HEK293 (cell line): ENCODE measurements around the gene CHERP.

ENCODE experiments used
- YY1 ChIP-seq: fragments of 450-650 bp; formaldehyde crosslinking; IDR thresholded peaks from 2 replicates; pipeline ENCODE4 v1.5.1; 2018; ENCODE audit warnings: missing biosample characterization, missing genetic modification characterization
- TF ChIP-seq, protein P1 (sequence below): fragments of 450-650 bp; formaldehyde crosslinking; IDR thresholded peaks from 2 replicates; pipeline ENCODE4 v1.5.1; 2016; ENCODE audit warnings: missing biosample characterization, missing genetic modification characterization
- TF ChIP-seq, protein P2 (sequence below): fragments of 450-650 bp; formaldehyde crosslinking; IDR thresholded peaks from 2 replicates; pipeline ENCODE4 v1.5.1; 2016; ENCODE audit warnings: missing biosample characterization, missing genetic modification characterization, borderline replicate concordance
- TF ChIP-seq, protein P3 (sequence below): fragments of 450-650 bp; formaldehyde crosslinking; conservative IDR thresholded peaks from 2 replicates; pipeline ENCODE4 v1.5.1; 2016; ENCODE audit warnings: low read depth, missing biosample characterization, missing genetic modification characterization

DNA sequence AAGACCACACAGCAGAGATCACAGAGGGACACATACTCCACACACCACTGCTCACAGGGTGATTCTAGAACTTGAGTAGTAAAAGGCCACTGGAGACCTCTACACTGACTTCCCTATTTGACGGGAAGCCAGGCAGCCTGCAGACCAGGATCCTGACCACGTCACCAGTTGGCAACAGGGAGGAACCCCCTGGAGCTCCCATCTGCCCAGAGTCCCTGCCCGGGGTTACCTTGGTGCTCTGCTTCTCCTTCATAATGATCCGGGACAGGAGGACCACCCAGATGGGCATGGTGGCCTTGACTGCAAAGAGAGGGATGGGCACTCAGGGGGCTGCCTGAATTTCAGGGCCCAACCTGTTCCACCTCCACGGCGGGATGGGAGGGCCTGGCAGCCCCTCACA lies 29.0 kb upstream of the CHERP start:
- TF ChIP-seq, protein P1, sequence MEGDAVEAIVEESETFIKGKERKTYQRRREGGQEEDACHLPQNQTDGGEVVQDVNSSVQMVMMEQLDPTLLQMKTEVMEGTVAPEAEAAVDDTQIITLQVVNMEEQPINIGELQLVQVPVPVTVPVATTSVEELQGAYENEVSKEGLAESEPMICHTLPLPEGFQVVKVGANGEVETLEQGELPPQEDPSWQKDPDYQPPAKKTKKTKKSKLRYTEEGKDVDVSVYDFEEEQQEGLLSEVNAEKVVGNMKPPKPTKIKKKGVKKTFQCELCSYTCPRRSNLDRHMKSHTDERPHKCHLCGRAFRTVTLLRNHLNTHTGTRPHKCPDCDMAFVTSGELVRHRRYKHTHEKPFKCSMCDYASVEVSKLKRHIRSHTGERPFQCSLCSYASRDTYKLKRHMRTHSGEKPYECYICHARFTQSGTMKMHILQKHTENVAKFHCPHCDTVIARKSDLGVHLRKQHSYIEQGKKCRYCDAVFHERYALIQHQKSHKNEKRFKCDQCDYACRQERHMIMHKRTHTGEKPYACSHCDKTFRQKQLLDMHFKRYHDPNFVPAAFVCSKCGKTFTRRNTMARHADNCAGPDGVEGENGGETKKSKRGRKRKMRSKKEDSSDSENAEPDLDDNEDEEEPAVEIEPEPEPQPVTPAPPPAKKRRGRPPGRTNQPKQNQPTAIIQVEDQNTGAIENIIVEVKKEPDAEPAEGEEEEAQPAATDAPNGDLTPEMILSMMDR (tag by site-specific recombination): no peak
- TF ChIP-seq, protein P2, sequence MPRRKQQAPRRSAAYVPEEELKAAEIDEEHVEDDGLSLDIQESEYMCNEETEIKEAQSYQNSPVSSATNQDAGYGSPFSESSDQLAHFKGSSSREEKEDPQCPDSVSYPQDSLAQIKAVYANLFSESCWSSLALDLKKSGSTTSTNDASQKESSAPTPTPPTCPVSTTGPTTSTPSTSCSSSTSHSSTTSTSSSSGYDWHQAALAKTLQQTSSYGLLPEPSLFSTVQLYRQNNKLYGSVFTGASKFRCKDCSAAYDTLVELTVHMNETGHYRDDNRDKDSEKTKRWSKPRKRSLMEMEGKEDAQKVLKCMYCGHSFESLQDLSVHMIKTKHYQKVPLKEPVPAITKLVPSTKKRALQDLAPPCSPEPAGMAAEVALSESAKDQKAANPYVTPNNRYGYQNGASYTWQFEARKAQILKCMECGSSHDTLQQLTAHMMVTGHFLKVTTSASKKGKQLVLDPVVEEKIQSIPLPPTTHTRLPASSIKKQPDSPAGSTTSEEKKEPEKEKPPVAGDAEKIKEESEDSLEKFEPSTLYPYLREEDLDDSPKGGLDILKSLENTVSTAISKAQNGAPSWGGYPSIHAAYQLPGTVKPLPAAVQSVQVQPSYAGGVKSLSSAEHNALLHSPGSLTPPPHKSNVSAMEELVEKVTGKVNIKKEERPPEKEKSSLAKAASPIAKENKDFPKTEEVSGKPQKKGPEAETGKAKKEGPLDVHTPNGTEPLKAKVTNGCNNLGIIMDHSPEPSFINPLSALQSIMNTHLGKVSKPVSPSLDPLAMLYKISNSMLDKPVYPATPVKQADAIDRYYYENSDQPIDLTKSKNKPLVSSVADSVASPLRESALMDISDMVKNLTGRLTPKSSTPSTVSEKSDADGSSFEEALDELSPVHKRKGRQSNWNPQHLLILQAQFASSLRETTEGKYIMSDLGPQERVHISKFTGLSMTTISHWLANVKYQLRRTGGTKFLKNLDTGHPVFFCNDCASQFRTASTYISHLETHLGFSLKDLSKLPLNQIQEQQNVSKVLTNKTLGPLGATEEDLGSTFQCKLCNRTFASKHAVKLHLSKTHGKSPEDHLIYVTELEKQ (tag by site-specific recombination): no peak
- no peak for TF ChIP-seq YY1 (tag by site-specific recombination)
- TF ChIP-seq, protein P3, sequence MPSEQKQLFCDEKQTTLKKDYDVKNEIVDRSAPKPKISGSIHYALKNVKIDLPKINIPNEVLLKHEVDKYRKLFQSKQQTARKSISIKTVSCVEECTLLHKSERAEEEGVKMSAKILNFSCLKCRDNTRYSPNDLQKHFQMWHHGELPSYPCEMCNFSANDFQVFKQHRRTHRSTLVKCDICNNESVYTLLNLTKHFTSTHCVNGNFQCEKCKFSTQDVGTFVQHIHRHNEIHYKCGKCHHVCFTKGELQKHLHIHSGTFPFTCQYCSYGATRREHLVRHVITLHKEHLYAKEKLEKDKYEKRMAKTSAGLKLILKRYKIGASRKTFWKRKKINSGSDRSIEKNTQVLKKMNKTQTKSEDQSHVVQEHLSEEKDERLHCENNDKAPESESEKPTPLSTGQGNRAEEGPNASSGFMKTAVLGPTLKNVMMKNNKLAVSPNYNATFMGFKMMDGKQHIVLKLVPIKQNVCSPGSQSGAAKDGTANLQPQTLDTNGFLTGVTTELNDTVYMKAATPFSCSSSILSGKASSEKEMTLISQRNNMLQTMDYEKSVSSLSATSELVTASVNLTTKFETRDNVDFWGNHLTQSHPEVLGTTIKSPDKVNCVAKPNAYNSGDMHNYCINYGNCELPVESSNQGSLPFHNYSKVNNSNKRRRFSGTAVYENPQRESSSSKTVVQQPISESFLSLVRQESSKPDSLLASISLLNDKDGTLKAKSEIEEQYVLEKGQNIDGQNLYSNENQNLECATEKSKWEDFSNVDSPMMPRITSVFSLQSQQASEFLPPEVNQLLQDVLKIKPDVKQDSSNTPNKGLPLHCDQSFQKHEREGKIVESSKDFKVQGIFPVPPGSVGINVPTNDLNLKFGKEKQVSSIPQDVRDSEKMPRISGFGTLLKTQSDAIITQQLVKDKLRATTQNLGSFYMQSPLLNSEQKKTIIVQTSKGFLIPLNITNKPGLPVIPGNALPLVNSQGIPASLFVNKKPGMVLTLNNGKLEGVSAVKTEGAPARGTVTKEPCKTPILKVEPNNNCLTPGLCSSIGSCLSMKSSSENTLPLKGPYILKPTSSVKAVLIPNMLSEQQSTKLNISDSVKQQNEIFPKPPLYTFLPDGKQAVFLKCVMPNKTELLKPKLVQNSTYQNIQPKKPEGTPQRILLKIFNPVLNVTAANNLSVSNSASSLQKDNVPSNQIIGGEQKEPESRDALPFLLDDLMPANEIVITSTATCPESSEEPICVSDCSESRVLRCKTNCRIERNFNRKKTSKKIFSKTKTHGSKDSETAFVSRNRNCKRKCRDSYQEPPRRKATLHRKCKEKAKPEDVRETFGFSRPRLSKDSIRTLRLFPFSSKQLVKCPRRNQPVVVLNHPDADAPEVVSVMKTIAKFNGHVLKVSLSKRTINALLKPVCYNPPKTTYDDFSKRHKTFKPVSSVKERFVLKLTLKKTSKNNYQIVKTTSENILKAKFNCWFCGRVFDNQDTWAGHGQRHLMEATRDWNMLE (tag by site-specific recombination): no peak
